ENCODE results near the gene KCNH4.

DNA sequence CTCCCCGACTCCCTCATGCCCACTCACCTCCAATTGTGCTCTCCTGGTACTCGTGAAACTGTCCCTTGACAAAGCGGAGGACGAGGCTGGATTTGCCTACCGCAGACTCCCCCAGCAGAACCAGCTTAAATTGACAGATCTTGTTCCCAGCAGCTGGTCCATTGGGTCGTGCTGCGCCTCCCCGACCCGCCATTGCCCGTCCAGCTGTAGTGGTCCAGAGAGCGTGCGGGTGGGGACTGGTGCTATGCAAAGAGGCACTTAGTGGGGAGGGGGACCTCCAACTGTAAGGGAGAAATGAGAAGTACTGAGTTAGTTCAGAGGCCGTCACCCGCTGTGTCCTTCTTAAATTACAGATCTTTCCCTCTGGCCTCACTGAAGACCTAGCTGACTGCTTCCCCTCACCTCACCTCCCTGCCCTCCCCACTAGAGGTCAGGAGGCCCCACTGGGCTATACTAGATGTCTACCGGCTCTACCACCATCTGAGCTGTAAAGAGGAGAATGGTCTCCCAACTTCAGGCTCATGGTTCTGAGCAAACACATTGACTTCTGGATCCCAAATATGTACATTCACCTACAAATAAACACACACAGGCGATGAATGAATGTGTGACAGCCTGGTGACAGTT lies 50.5 kb downstream of the KCNH4 start:
- TF ChIP-seq CTCF (IDR thresholded peaks at IDR 0.05) (no peak), POLR2A (IDR thresholded peaks at IDR 0.05) (no peak)
